Stomach (tissue), 4 donors: ENCODE results near the gene HEXIM1.

ENCODE experiments used
- CTCF ChIP-seq, 7 experiments: fragments of 450-650 bp in 4 of 7; fragments of 200-600 bp in 3 of 7; sonication (generic) in 3 of 7; IDR thresholded peaks; one replicate each; pipeline ENCODE4 v1.5.1; 2016 to 2019; ENCODE audit warnings: antibody characterized with exemption in 7 of 7, control low read depth in 2 of 7, mild to moderate bottlenecking in 1 of 7
- EP300 ChIP-seq: sonication (generic); formaldehyde crosslinking; IDR thresholded peaks from one replicate; pipeline ENCODE4 v1.6.1; 2017; ENCODE audit warnings: antibody characterized with exemption
- POLR2A ChIP-seq, 4 donors: fragments of 450-650 bp; IDR thresholded peaks; one replicate each; pipeline ENCODE4 v1.6.1; 2016; ENCODE audit warnings: antibody characterized with exemption in 4 of 4, control low read depth in 2 of 4, mild to moderate bottlenecking in 1 of 4, moderate library complexity in 1 of 4

GRCh38 chr17:45195424-45195823 is 47.1 kb downstream of the HEXIM1 start:
- TF ChIP-seq CTCF (IDR thresholded peaks at IDR 0.05) (no peak), EP300 (no peak), POLR2A (IDR thresholded peaks at IDR 0.05) (no peak)
